ENCODE results near the gene BCAP31. TPM values are rescaled to one million over a fixed set of nuclear protein-coding genes. Genes with fewer than 3 reads are reported as not detected.

BCAP31 gene
- total and polyA plus RNA-seq, 12 donors, result 121 to 343 (median 271) TPM

DNA sequence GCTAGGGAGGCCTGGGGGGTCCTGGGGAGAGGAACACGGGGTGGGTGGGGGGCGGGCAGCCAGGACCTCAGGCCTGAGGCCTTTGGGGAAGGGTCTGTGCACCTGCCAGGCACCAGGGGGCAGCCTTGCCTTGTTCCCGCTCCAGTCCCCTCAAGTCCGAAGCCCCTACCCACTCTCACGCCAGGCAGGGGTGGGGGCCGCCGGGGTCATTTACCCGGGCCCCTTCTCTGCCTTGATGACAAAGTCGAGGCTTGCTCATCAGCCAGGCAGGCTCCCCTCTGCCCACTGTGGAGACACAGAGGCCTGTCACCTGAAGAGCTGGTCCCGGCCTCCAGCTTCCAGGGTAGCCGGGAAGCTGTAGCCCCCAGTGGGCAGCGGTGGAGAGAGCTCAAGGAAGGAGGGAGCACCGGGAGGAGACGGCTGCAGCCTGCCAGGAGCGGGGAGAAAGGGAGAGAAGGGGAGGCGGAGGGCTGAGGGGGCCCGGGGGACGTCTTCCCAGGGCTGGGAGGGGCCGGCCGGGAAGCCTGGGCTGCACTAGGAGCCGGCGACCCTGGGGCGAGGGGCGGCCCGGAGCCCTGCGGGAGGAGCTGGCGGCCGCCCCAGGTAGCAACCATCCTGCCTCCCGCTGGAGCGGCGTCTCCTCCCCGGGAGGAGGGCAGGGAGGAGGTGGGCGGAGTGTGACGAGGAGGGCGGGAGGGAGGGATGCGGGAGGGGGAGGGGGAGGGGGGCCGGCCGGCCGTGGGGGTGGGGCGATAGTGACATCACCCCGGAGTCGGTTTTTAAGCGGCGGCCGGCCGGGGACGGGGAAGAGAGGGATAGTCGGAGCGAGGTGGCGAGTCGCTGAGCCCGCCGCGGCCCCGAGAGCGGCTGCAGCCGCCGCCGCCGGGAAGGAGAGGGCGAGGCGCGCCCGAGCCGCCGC lies 36.8 kb downstream of the BCAP31 start, which contains the start of gene SLC6A8:
Gene SLC6A8, plus strand, starts transcription at position 806 of the 919 bp plus-strand sequence. CDS start 649 bp downstream, outside the sequence.
- H3K4me3 ChIP-seq, result peak within 1 kb of the TSS in 1 of 4 donors; percentile 57
- peak; percentile 69 to 80 (median 75) for DNase-seq
- H3K27me3 ChIP-seq, result peaks cover 9% of the 10 kb centered on the region
- H3K4me1 ChIP-seq (replicated peaks in 1 of 2), result no peaks in the 10 kb centered on the region
- no peaks in the 10 kb centered on the region for H3K9me3 ChIP-seq (replicated peaks in 1 of 3)
- TF ChIP-seq POLR2A (IDR thresholded peaks at IDR 0.05), result peak; percentile 78 to 83
- TF ChIP-seq, protein P1, sequence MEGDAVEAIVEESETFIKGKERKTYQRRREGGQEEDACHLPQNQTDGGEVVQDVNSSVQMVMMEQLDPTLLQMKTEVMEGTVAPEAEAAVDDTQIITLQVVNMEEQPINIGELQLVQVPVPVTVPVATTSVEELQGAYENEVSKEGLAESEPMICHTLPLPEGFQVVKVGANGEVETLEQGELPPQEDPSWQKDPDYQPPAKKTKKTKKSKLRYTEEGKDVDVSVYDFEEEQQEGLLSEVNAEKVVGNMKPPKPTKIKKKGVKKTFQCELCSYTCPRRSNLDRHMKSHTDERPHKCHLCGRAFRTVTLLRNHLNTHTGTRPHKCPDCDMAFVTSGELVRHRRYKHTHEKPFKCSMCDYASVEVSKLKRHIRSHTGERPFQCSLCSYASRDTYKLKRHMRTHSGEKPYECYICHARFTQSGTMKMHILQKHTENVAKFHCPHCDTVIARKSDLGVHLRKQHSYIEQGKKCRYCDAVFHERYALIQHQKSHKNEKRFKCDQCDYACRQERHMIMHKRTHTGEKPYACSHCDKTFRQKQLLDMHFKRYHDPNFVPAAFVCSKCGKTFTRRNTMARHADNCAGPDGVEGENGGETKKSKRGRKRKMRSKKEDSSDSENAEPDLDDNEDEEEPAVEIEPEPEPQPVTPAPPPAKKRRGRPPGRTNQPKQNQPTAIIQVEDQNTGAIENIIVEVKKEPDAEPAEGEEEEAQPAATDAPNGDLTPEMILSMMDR (IDR thresholded peaks at IDR 0.05), result peak in 2 of 6 experiments; percentile 8 to 32
- peak within 1 kb of the TSS in 3 of 5 donors; percentile 70 to 84 (median 74) for H3K27ac ChIP-seq
- 3 to 28% (median 23%) methylated on average over 31 to 32 of the region's 66 CpGs; no CpG with 5 or more reads in 1 of the 4 donors for WGBS, 4 donors
- H3K36me3 ChIP-seq (replicated peaks in 1 of 2), result no peaks in the 10 kb centered on the region
- intact Hi-C loops (cut with DNase I), result no loop called here

DNA sequence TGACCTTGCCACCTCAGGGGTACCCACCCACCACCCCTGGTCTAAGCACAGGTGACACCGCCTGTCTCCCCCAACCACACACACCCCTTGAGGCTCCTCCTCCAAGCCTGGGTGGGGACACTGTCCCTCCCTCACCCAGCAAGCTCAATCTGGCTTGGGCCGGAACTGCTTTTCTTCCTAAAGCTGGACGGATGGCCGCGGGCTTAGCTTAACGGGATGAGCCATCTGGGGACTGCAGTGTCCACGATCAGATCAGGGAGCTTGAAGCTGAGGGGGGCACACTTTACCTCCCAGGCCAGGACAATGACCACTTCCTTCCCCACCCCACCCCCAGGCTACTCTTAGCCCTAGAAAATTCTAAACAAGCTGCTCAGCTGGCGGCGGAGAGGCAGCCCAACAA lies 37.5 kb downstream of the BCAP31 start:
- intact Hi-C loops (cut with DNase I), result no loop called here
- Histone ChIP-seq H3K9me3 (replicated peaks in 1 of 3) (no peaks in the 10 kb centered on the region), H3K36me3 (replicated peaks in 1 of 2) (no peaks in the 10 kb centered on the region), H3K27ac (no peak overlapping the region), H3K27me3 (peaks cover 9% of the 10 kb centered on the region), H3K4me1 (replicated peaks in 1 of 2) (no peaks in the 10 kb centered on the region), H3K4me3 (no peak overlapping the region)
- TF ChIP-seq, protein P1 (IDR thresholded peaks at IDR 0.05), result no peak
- TF ChIP-seq POLR2A (IDR thresholded peaks at IDR 0.05), result no peak
- peak in 1 of 7 donors; percentile 17 for DNase-seq
- WGBS, 4 donors, result 54 to 84% (median 65%) methylated on average over 6 to 9 of the region's 9 CpGs; no CpG with 5 or more reads in 1 of the 4 donors

DNA sequence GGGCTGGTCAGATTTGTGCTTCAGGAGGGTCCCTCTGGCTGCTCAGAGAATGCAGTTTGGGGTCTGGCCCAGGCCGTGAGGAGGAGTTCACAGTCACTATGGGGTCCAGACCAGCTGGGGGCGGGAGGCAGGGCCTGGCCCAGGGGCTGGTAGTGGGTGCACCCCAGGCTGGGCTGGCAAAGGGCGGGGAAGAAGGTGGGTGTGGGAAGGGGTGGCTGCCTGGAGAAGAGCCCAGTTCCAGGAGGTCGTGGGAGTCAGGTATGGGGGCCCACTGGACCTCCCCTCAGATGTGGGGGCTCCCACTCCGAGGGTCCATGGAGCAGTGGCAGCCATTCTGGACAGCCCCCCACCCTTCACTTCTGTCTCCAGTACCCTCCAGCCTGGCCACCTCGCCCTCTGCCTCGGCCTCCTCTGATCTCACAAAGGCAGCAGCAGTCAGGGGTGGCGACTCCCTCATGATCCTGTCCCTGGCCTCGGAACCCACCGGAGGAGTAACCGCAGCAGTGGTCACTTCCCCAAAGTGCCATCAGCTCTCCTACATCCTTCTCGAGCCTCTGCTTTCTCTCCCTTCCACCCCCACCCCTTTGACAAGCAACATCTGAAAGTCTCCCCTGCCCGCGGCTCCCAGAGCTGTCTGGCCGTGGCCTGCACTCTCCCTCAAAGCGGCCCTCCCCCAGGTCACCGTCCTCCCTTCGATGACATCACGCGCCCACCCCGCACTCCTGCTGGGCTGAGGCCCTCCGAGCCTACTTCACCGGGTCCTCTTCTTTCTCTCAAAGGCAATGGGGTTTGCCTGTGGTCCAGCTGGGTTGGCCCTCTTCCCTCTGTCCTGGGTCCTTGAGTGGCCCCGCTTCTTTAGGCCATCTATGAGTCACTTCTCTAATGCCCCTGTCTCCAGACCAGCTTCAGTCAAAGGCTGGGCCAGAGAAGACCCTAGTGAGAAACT lies 38.2 kb downstream of the BCAP31 start:
- no peaks in the 10 kb centered on the region for H3K4me1 ChIP-seq (replicated peaks in 1 of 2)
- TF ChIP-seq, protein P1 (IDR thresholded peaks at IDR 0.05), result no peak
- TF ChIP-seq POLR2A (IDR thresholded peaks at IDR 0.05), result no peak
- H3K27ac ChIP-seq, result no peak overlapping the region
- no peaks in the 10 kb centered on the region for H3K9me3 ChIP-seq (replicated peaks in 1 of 3)
- peaks cover 9% of the 10 kb centered on the region for H3K27me3 ChIP-seq
- H3K36me3 ChIP-seq (replicated peaks in 1 of 2), result no peaks in the 10 kb centered on the region
- H3K4me3 ChIP-seq, result no peak overlapping the region
- DNase-seq, result peak in 3 of 7 donors; percentile 9 to 16 (median 14)
- 75 to 89% (median 78%) methylated on average over 8 to 24 of the region's 24 CpGs for WGBS, 4 donors
- intact Hi-C loops (cut with DNase I), result no loop called here

Data from adrenal gland (tissue), 12 donors.